OCI-LY7 (cell line): ENCODE results near the gene SERINC5. TPM values are rescaled to one million over a fixed set of nuclear protein-coding genes. Genes with fewer than 3 reads are reported as not detected.

Experiments used
- BruUV-seq: library from RNA; stranded (reverse); fragments of 400-500 nt; replicated peaks from 2 replicates; lab custom pipeline; 2021; lab: Mats Ljungman, UMichigan
- CTCF ChIA-PET: fragments of 300-600 bp; sonication (Branson Sonifier 250); formaldehyde crosslinking; loops from one replicate; lab custom pipeline; 2022; ENCODE audit warnings: antibody characterized with exemption; ENCODE audit not compliant: unreplicated experiment; lab: Charles Lee
- POLR2A ChIA-PET: fragments of 300-600 bp; sonication (Branson Sonifier 250); formaldehyde crosslinking; loops from one replicate; lab custom pipeline; 2022; ENCODE audit warnings: antibody characterized with exemption; lab: Charles Lee
- DNase-seq: peaks from one replicate; pipeline ENCODE4 v3.0.0-alpha.2; 2015; ENCODE audit warnings: low spot score
- H2AFZ ChIP-seq: fragments of 200-600 bp; sonication (generic), shearing (Covaris generic); 2 replicates; pipeline ENCODE4 v1.6.1; 2014; ENCODE audit warnings: mild to moderate bottlenecking, antibody characterized with exemption, low read length, moderate library complexity
- H3K27ac ChIP-seq: fragments of 200-600 bp; sonication (generic); 2 replicates; pipeline ENCODE4 v1.5.1; 2014; ENCODE audit warnings: mixed run types, low read depth, mild to moderate bottlenecking, moderate library complexity, low read length, inconsistent platforms; ENCODE audit not compliant: poor library complexity, severe bottlenecking
- H3K36me3 ChIP-seq: fragments of 200-600 bp; sonication (generic); 2 replicates; pipeline ENCODE4 v1.6.1; 2014; ENCODE audit warnings: mild to moderate bottlenecking, antibody characterized with exemption, low read length, moderate library complexity, mixed read lengths; ENCODE audit not compliant: insufficient read depth
- H3K4me1 ChIP-seq: fragments of 200-600 bp; sonication (generic); 2 replicates; pipeline ENCODE4 v1.5.1; 2014; ENCODE audit warnings: mild to moderate bottlenecking, low read length; ENCODE audit not compliant: insufficient read depth, poor library complexity, severe bottlenecking
- H3K4me2 ChIP-seq: fragments of 200-600 bp; sonication (generic); 2 replicates; pipeline ENCODE4 v1.6.1; 2014; ENCODE audit warnings: mild to moderate bottlenecking, low read length
- H3K4me3 ChIP-seq: fragments of 200-600 bp; sonication (generic); 2 replicates; pipeline ENCODE4 v1.5.1; 2014; ENCODE audit warnings: mild to moderate bottlenecking, low read depth, low read length; ENCODE audit not compliant: poor library complexity, severe bottlenecking
- H3K79me2 ChIP-seq: fragments of 200-600 bp; sonication (generic); 2 replicates; pipeline ENCODE4 v1.6.1; 2016; ENCODE audit warnings: low read depth, mild to moderate bottlenecking, low read length, moderate library complexity, mixed read lengths; ENCODE audit not compliant: insufficient read depth
- H3K9me2 ChIP-seq: fragments of 200-600 bp; sonication (generic); 2 replicates; pipeline ENCODE4 v1.6.1; 2016; ENCODE audit warnings: mild to moderate bottlenecking, low read length, mixed read lengths; ENCODE audit not compliant: insufficient read depth
- H3K9me3 ChIP-seq: fragments of 200-600 bp; sonication (generic); 2 replicates; pipeline ENCODE4 v1.6.1; 2014; ENCODE audit warnings: mild to moderate bottlenecking, mixed run types, low read length, mixed read lengths
- H4K20me1 ChIP-seq: fragments of 200-600 bp; sonication (generic); 2 replicates; pipeline ENCODE4 v1.6.1; 2014; ENCODE audit warnings: mild to moderate bottlenecking, antibody characterized with exemption, low read length, moderate library complexity, mixed read lengths; ENCODE audit not compliant: insufficient read depth
- EZH2phosphoT487 ChIP-seq: fragments of 200-600 bp; sonication (generic); IDR thresholded peaks from 2 replicates; pipeline ENCODE4 v1.6.1; 2018; ENCODE audit warnings: low read depth, borderline replicate concordance, mild to moderate bottlenecking, mixed run types, antibody characterized with exemption, low read length, moderate library complexity, mixed read lengths
- intact Hi-C: fragments of 100-400 bp; cut with micrococcal nuclease; formaldehyde crosslinking; loops from one replicate; pipeline ENCODE4 v1.10.0; 2022; ENCODE audit not compliant: unreplicated experiment
- total RNA-seq, 2 experiments: library from RNA; depleted of rRNA in 1 of 2; stranded (reverse); fragments of >200 nt in 1 of 2; shearing (Covaris generic) in 1 of 2; gene quantifications; 2 replicates each; pipeline ENCODE4 v1.2.3, GENCODE V29; 2014 to 2022
- TF ChIP-seq, protein P1 (sequence below): fragments of 200-600 bp; sonication (generic); conservative IDR thresholded peaks from 2 replicates; pipeline ENCODE4 v1.5.1; 2014; ENCODE audit warnings: mild to moderate bottlenecking, antibody characterized with exemption, low read length, moderate library complexity, mixed read lengths

Gene SERINC5
- total RNA-seq, 2 experiments from 2014 or later, result 31.2 to 87.9 TPM

DNA sequence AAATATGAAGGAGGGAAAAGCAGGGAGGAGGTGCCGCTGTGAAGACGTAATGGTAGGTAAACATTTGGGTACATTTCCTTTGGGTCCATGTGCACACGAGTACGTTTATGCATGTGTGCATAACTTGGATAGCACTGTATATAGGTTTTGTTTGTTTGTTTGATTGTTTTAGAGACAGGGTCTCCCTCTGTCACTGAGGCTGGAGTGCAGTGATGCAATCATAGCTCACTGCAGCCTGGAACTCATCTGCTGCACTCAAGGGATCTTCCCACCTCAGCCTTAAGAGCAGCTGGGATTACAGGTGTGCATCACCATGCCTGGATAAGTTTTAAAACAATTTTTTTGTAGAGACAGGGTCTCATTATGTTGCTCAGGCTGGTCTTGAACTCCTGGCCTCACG lies 126.7 kb downstream of the SERINC5 start:
- 0 out of 2 replicates have a peak, but pooled peaks cover 5% of the 10 kb centered on the region for H3K9me3 ChIP-seq
- TF ChIP-seq, protein P1, sequence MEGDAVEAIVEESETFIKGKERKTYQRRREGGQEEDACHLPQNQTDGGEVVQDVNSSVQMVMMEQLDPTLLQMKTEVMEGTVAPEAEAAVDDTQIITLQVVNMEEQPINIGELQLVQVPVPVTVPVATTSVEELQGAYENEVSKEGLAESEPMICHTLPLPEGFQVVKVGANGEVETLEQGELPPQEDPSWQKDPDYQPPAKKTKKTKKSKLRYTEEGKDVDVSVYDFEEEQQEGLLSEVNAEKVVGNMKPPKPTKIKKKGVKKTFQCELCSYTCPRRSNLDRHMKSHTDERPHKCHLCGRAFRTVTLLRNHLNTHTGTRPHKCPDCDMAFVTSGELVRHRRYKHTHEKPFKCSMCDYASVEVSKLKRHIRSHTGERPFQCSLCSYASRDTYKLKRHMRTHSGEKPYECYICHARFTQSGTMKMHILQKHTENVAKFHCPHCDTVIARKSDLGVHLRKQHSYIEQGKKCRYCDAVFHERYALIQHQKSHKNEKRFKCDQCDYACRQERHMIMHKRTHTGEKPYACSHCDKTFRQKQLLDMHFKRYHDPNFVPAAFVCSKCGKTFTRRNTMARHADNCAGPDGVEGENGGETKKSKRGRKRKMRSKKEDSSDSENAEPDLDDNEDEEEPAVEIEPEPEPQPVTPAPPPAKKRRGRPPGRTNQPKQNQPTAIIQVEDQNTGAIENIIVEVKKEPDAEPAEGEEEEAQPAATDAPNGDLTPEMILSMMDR, result no peak
- no peak for TF ChIP-seq EZH2phosphoT487
- ChIA-PET CTCF (no interaction called here), POLR2A (no interaction called here)
- H3K9me2 ChIP-seq, result no peaks in the 10 kb centered on the region
- peaks cover 17% of the 10 kb centered on the region for H3K4me1 ChIP-seq
- no peak overlapping the region for H2AFZ ChIP-seq
- H3K79me2 ChIP-seq, result no peaks in the 10 kb centered on the region
- H4K20me1 ChIP-seq, result no peaks in the 10 kb centered on the region
- no peak for DNase-seq
- no peak overlapping the region for H3K4me3 ChIP-seq
- H3K4me2 ChIP-seq, result no peak overlapping the region
- no peak overlapping the region for H3K27ac ChIP-seq
- no TSS peak for BruUV-seq
- intact Hi-C loops, result no loop called here
- peaks cover 5% of the 10 kb centered on the region; the same call in 1 of the 2 replicates for H3K36me3 ChIP-seq

DNA sequence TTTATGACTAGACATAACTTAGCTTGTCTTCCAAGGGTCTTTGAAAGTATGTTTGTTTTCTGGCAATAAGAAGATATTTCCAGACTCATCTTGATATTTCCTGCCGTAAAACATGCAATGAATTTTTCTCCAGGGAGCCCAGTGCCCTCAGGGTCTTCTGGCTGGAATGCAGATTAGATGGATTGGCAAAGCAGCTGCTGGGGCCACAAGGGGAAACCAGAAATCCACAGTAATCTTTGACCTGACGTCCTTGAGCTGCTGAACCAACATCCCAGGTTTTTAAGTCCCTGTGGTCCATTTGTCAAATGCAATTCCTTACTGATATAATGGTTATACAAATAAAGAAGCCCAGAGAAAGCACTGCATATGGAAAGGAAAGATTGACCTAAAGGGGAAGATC lies 127.7 kb downstream of the SERINC5 start:
- H3K4me1 ChIP-seq, result peaks cover 17% of the 10 kb centered on the region
- no TSS peak for BruUV-seq
- 0 out of 2 replicates have a peak, but pooled peaks cover 5% of the 10 kb centered on the region for H3K9me3 ChIP-seq
- TF ChIP-seq, protein P1, result no peak
- no peak for TF ChIP-seq EZH2phosphoT487
- H3K27ac ChIP-seq, result no peak overlapping the region
- ChIA-PET CTCF (no interaction called here), POLR2A (interaction anchor here (0.8 to 2.0 kb wide), 2 partner anchors 11 to 14 kb away, joined by 4 to 5 read pairs; no protein-coding TSS in a partner anchor)
- no peak overlapping the region for H3K4me3 ChIP-seq
- no peak for DNase-seq
- intact Hi-C loops, result no loop called here
- H2AFZ ChIP-seq, result no peak overlapping the region
- peaks cover 5% of the 10 kb centered on the region; the same call in 1 of the 2 replicates for H3K36me3 ChIP-seq
- no peaks in the 10 kb centered on the region for H4K20me1 ChIP-seq
- H3K4me2 ChIP-seq, result no peak overlapping the region
- no peaks in the 10 kb centered on the region for H3K79me2 ChIP-seq
- H3K9me2 ChIP-seq, result no peaks in the 10 kb centered on the region

DNA sequence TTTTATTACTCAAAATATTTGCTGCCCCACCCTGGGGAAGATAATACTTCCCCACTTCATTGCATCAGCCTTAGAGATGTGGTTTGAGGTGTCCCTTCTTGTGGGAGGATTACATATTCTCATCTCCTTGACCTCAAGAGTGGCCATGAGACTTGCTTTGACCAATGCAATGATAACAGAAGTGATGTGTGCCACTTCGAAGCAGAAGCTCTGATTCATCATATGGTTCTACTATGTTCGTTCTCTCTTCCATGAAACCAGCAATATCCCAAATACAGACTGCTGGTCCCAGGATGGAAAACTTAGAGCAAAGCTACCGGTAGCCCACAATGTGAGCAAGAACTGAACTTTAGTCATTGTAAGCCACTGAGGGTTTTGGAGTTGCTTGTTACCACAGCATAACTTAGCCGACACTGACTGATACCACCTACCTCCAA lies 128.7 kb downstream of the SERINC5 start:
- no peak for DNase-seq

More for the DNA sequence above, 128.7 kb downstream of the SERINC5 start:
- ChIA-PET CTCF (no interaction called here), POLR2A (interaction anchor here (0.6 to 2.0 kb wide), 3 partner anchors 12 to 227 kb away, joined by 3 to 5 read pairs (median 4); no protein-coding TSS in a partner anchor)
- Histone ChIP-seq H3K9me3 (0 out of 2 replicates have a peak, but pooled peaks cover 5% of the 10 kb centered on the region), H3K9me2 (no peaks in the 10 kb centered on the region), H3K4me3 (no peak overlapping the region), H3K36me3 (peaks cover 5% of the 10 kb centered on the region; the same call in 1 of the 2 replicates), H3K4me1 (peaks cover 22% of the 10 kb centered on the region), H3K27ac (no peak overlapping the region), H2AFZ (no peak overlapping the region), H3K4me2 (no peak overlapping the region), H3K79me2 (no peaks in the 10 kb centered on the region), H4K20me1 (no peaks in the 10 kb centered on the region)
- intact Hi-C loops, result no loop called here
- TF ChIP-seq EZH2phosphoT487, result no peak
- TF ChIP-seq, protein P1, result no peak
- no TSS peak for BruUV-seq
